K562 (cell line): ENCODE results near the gene RPL19. TPM values are rescaled to one million over a fixed set of nuclear protein-coding genes. Genes with fewer than 3 reads are reported as not detected.

Source experiments
- ATAC-seq: fragments of 200-7000 bp; cut with Tn5 transposase; 3 replicates; pipeline ENCODE4 v1.9.1; 2020; ENCODE audit warnings: moderate library complexity
- BruUV-seq: library from RNA; stranded (reverse); fragments of 400-500 nt; replicated peaks from 2 replicates; lab custom pipeline; 2021; lab: Mats Ljungman, UMichigan
- CTCF ChIA-PET: fragments of 300-600 bp; formaldehyde crosslinking; extraction: SDS; loops from one replicate; lab custom pipeline; 2021; ENCODE audit warnings: low intra/inter-chr PET ratio; lab: Yijun Ruan, JAX
- POLR2A ChIA-PET: fragments of 300-600, 350-650 bp; sonication (Branson Sonifier 250); formaldehyde crosslinking; extraction: SDS; loops from one replicate; lab custom pipeline; 2021; ENCODE audit warnings: antibody characterized with exemption, inconsistent platforms; lab: Yijun Ruan, JAX
- DNase-seq, 4 experiments: peaks; one replicate each; pipeline versions ENCODE4 v3.0.0 to v3.0.0-alpha.2; 2011 to 2018; ENCODE audit warnings: low spot score in 3 of 4, mixed read lengths in 3 of 4; ENCODE audit errors: extremely low read depth in 1 of 4
- FAIRE-seq: peaks from 2 replicates; lab custom pipeline; 2011; peaks lifted over from hg19 to GRCh38; lab: Jason Lieb, UNC
- H2AFZ ChIP-seq: 2 replicates; pipeline ENCODE4 v1.6.0; 2011; ENCODE audit warnings: low read depth, low read length, control low read depth, inconsistent platforms
- H3K27ac ChIP-seq: fragments of 200-600 bp; 3 replicates; pipeline ENCODE4 v1.8.0; 2011; ENCODE audit warnings: low read depth, mild to moderate bottlenecking, control low read depth, inconsistent platforms, low read length, moderate library complexity, mixed read lengths; ENCODE audit errors: extremely low read depth
- H3K27me3 ChIP-seq, 2 experiments: fragments of 300-600 bp in 1 of 2; 2 replicates in 1 of 2; 3 replicates in 1 of 2; pipeline versions ENCODE4 v1.6.0 to v1.8.0; 2011; ENCODE audit warnings: inconsistent platforms in 2 of 2, low read length in 2 of 2, mild to moderate bottlenecking in 1 of 2, mixed read lengths in 1 of 2, moderate library complexity in 1 of 2; ENCODE audit not compliant: control insufficient read depth in 2 of 2, insufficient read depth in 2 of 2
- H3K36me3 ChIP-seq: fragments of 300-600 bp; 3 replicates; pipeline ENCODE4 v1.8.0; 2011; ENCODE audit warnings: mild to moderate bottlenecking, low read length, inconsistent platforms; ENCODE audit not compliant: control insufficient read depth, insufficient read depth
- H3K4me1 ChIP-seq, 2 experiments: fragments of 200-600 bp in 1 of 2; replicated peaks in 1 of 2; 2 replicates in 1 of 2; 3 replicates in 1 of 2; pipeline versions ENCODE4 v1.5.1 to v1.8.0; 2011; ENCODE audit warnings: inconsistent platforms in 2 of 2, low read length in 2 of 2, mild to moderate bottlenecking in 1 of 2, mixed read lengths in 1 of 2, moderate library complexity in 1 of 2; ENCODE audit not compliant: control insufficient read depth in 2 of 2, insufficient read depth in 2 of 2
- H3K4me2 ChIP-seq: 2 replicates; pipeline ENCODE4 v1.6.1; 2011; ENCODE audit warnings: low read length, control low read depth, inconsistent platforms, mixed read lengths; ENCODE audit not compliant: insufficient read depth
- H3K4me3 ChIP-seq: fragments of 200-600 bp; sonication (generic), shearing (Covaris generic); 2 replicates; pipeline ENCODE4 v1.5.1; 2016; ENCODE audit warnings: control low read depth, inconsistent platforms
- H3K79me2 ChIP-seq: fragments of 200-600 bp; 3 replicates; pipeline ENCODE4 v1.8.0; 2011; ENCODE audit warnings: low read length, inconsistent platforms; ENCODE audit not compliant: control insufficient read depth, insufficient read depth
- H3K9ac ChIP-seq, 2 experiments: 2 replicates each; pipeline versions ENCODE4 v1.6.0 to v1.6.1; 2011; ENCODE audit warnings: low read depth in 2 of 2, low read length in 2 of 2, control low read depth in 1 of 2, inconsistent platforms in 1 of 2, mild to moderate bottlenecking in 1 of 2, mixed read lengths in 1 of 2; ENCODE audit not compliant: insufficient read depth in 1 of 2
- H3K9me1 ChIP-seq: one replicate; pipeline ENCODE4 v1.6.0; 2011; ENCODE audit warnings: inconsistent platforms, mild to moderate bottlenecking, low read length, moderate library complexity; ENCODE audit not compliant: control insufficient read depth, insufficient read depth
- H3K9me3 ChIP-seq: replicated peaks from 2 replicates; pipeline ENCODE4 v1.5.1; 2011; ENCODE audit warnings: low read depth, low read length, inconsistent platforms; ENCODE audit not compliant: control insufficient read depth, insufficient read depth
- H4K20me1 ChIP-seq: replicated peaks from 2 replicates; pipeline ENCODE4 v1.6.1; 2011; ENCODE audit warnings: low read length, inconsistent platforms, mixed read lengths; ENCODE audit not compliant: control insufficient read depth, insufficient read depth
- AFF1 ChIP-seq, 2 experiments: fragments of 450-650 bp; IDR thresholded peaks; 2 replicates each; pipeline ENCODE4 v1.6.1; 2018; ENCODE audit warnings: mild to moderate bottlenecking in 2 of 2, low read depth in 1 of 2; ENCODE audit not compliant: partially characterized antibody in 2 of 2
- FOXA1 ChIP-seq: fragments of 450-650 bp; IDR thresholded peaks from 2 replicates; pipeline ENCODE4 v1.6.1; 2016; ENCODE audit warnings: mild to moderate bottlenecking, borderline replicate concordance
- GTF2E2 ChIP-seq: fragments of 200-800 bp; sonication (Bioruptor generic); IDR thresholded peaks from 2 replicates; pipeline ENCODE4 v1.6.1; 2016; ENCODE audit warnings: missing genetic modification characterization, missing compliant biosample characterization
- MBD1 ChIP-seq: fragments of 250-450 bp; sonication (Bioruptor Pico); IDR thresholded peaks from 2 replicates; pipeline ENCODE4 v1.8.0; 2022; ENCODE audit warnings: inconsistent platforms
- MECOM ChIP-seq: fragments of 250-450 bp; sonication (Bioruptor Pico); IDR thresholded peaks from 2 replicates; pipeline ENCODE4 v1.8.0; 2022; ENCODE audit warnings: inconsistent platforms
- NBN ChIP-seq: fragments of 450-650 bp; IDR thresholded peaks from 2 replicates; pipeline ENCODE4 v1.6.1; 2016; ENCODE audit warnings: low read depth, mild to moderate bottlenecking
- NFIC ChIP-seq: fragments of 450-650 bp; IDR thresholded peaks from 2 replicates; pipeline ENCODE4 v1.6.1; 2017; ENCODE audit warnings: mild to moderate bottlenecking, inconsistent platforms
- PCBP1 ChIP-seq: fragments of 200-400 bp; formaldehyde crosslinking; IDR thresholded peaks from 2 replicates; pipeline ENCODE4 v1.6.1; 2018; ENCODE audit warnings: mild to moderate bottlenecking, low read depth, low read length; ENCODE audit not compliant: poor library complexity, severe bottlenecking
- PREB ChIP-seq: sonication (generic); formaldehyde crosslinking; IDR thresholded peaks from 2 replicates; pipeline ENCODE4 v1.8.1; 2023; ENCODE audit warnings: mild to moderate bottlenecking, missing genetic modification reagents
- SIN3A ChIP-seq, 2 experiments: fragments of 150-350 bp in 1 of 2; IDR thresholded peaks; 2 replicates each; pipeline ENCODE4 v1.6.1; 2011 to 2016; ENCODE audit warnings: borderline replicate concordance in 2 of 2, low read depth in 2 of 2, low read length in 2 of 2, mild to moderate bottlenecking in 2 of 2, moderate library complexity in 2 of 2; ENCODE audit not compliant: control insufficient read depth in 1 of 2
- SRSF1 ChIP-seq: fragments of 200-400 bp; formaldehyde crosslinking; IDR thresholded peaks from 2 replicates; pipeline ENCODE4 v1.6.1; 2017; ENCODE audit warnings: mild to moderate bottlenecking, low read depth, low read length, moderate library complexity
- ZFP1 ChIP-seq: fragments of 450-650 bp; formaldehyde crosslinking; IDR thresholded peaks from 2 replicates; pipeline ENCODE4 v1.4.0; 2020; ENCODE audit warnings: mild to moderate bottlenecking, mixed read lengths
- ZKSCAN8 ChIP-seq: fragments of 200-800 bp; sonication (Bioruptor generic); IDR thresholded peaks from 2 replicates; pipeline ENCODE4 v1.6.1; 2016; ENCODE audit warnings: missing genetic modification characterization, missing compliant biosample characterization
- ZNF23 ChIP-seq: fragments of 250-450 bp; sonication (Bioruptor Pico); IDR thresholded peaks from 2 replicates; pipeline ENCODE4 v1.4.0; 2020; ENCODE audit warnings: mild to moderate bottlenecking
- WGBS: fragments of 100-300 bp; shearing (Covaris generic); methylation state at CpG from one replicate; pipeline ENCODE4 v1.1.6; 2016; ENCODE audit warnings: low coverage, mixed read lengths; ENCODE audit not compliant: insufficient coverage; ENCODE audit errors: missing lambda C conversion rate; 5-methylcytosine and 5-hydroxymethylcytosine counted together
- in situ Hi-C: fragments of 300-500 bp; cut with MboI; formaldehyde crosslinking; loops from 4 replicates; pipeline ENCODE4 v1.15.0; 2018; ENCODE audit warnings: inconsistent platforms, mixed read lengths
- intact Hi-C: fragments of 100-400 bp; cut with micrococcal nuclease; formaldehyde crosslinking; loops from 2 replicates; pipeline ENCODE4 v1.14.2; 2022
- polyA plus RNA-seq, 8 experiments: library from polyadenylated mRNA; depleted of rRNA in 4 of 8; stranded (reverse) in 5 of 8; unstranded in 3 of 8; fragments of >200 nt; fragmentation: Nextera tagmentation in 2 of 8; fragmentation: Illumina TruSeq in 1 of 8; extraction: Ambion mirVana in 2 of 8; extraction: Trizol in 1 of 8; gene quantifications; 2 replicates each; pipeline versions ENCODE4 v1.2.1 to v1.2.3, GENCODE V29; 2011 to 2014; ENCODE audit warnings: inconsistent platforms in 1 of 8, missing spikeins in 1 of 8
- total RNA-seq, 7 experiments: library from RNA; depleted of rRNA in 6 of 7; stranded (reverse); fragments of >200 nt in 6 of 7; fragmentation: Illumina TruSeq in 2 of 7; extraction: Trizol in 2 of 7; gene quantifications; 2 replicates each; pipeline versions ENCODE4 v1.2.1 to v1.2.3, GENCODE V29; 2011 to 2021; ENCODE audit warnings: low replicate concordance in 1 of 7

The RPL19 gene
- total and polyA plus RNA-seq, 9 of the 15 experiments (the other 6 are each of a cell fraction or from before 2014, with no cell fraction given) = 2,263 to 4,614 (median 3,727) TPM

- no peak for TF ChIP-seq FOXA1
- TF ChIP-seq MECOM (CRISPR knock-in tag) = no peak
- no peak for TF ChIP-seq NBN
- no peak for TF ChIP-seq AFF1 (IDR thresholded peaks at IDR 0.05; ENCODE audit: low read depth in 1 of 2, partially characterized antibody in 2 of 2)
- 0 out of 4 replicates have a peak, but pooled peaks of 1 of the 2 experiments have one; percentile 33 for TF ChIP-seq SIN3A (IDR thresholded peaks at IDR 0.05; ENCODE audit: borderline replicate concordance in 2 of 2, control insufficient read depth in 1 of 2, low read depth in 2 of 2, low read length in 2 of 2)
These were observed 951 bp downstream of the RPL19 start (continued) for GRCh38 chr17:39200957-39201510.

GRCh38 chr17:39204245-39204644 is 4.2 kb downstream of the RPL19 start:
- peaks cover 13 to 23% of the 10 kb centered on the region in 2 experiments; a peak in 4 of 5 replicates for H3K4me1 ChIP-seq
- TF ChIP-seq GTF2E2 (no peak), PCBP1 (no peak), MBD1 (CRISPR knock-in tag) (no peak), SRSF1 (no peak), PREB (CRISPR knock-in tag) (no peak), ZFP1 (CRISPR knock-in tag) (no peak), NFIC (no peak), ZNF23 (CRISPR knock-in tag) (no peak), ZKSCAN8 (no peak)

More at GRCh38 chr17:39204245-39204644, 4.2 kb downstream of the RPL19 start:
- Histone ChIP-seq H3K79me2 (peaks cover 30% of the 10 kb centered on the region), H2AFZ (no peak overlapping the region), H3K4me3 (no peak overlapping the region), H3K4me2 (no peak overlapping the region), H3K9me3 (no peaks in the 10 kb centered on the region), H3K36me3 (peaks cover 46% of the 10 kb centered on the region), H3K9me1 (no peaks in the 10 kb centered on the region), H4K20me1 (peaks cover 12% of the 10 kb centered on the region), H3K9ac (no peak overlapping the region), H3K27me3 (no peaks in the 10 kb centered on the region), H3K27ac (no peak overlapping the region)
- intact Hi-C loops (no loop called here), in situ Hi-C loops (no loop called here)
- ATAC-seq (no peak), FAIRE-seq (no peak), DNase-seq (no peak)
- CTCF ChIA-PET = no interaction called here
- 88% methylated on average over 8 of the region's 8 CpGs for WGBS
- no TSS peak for BruUV-seq
- POLR2A ChIA-PET = interaction anchor here (0.6 to 1.7 kb wide), 3 partner anchors 8 to 332 kb away, joined by 3 to 4 read pairs (median 4); no protein-coding TSS in a partner anchor
